ENCODE measurements around the gene ZNF319.

ZNF319 gene

DNA sequence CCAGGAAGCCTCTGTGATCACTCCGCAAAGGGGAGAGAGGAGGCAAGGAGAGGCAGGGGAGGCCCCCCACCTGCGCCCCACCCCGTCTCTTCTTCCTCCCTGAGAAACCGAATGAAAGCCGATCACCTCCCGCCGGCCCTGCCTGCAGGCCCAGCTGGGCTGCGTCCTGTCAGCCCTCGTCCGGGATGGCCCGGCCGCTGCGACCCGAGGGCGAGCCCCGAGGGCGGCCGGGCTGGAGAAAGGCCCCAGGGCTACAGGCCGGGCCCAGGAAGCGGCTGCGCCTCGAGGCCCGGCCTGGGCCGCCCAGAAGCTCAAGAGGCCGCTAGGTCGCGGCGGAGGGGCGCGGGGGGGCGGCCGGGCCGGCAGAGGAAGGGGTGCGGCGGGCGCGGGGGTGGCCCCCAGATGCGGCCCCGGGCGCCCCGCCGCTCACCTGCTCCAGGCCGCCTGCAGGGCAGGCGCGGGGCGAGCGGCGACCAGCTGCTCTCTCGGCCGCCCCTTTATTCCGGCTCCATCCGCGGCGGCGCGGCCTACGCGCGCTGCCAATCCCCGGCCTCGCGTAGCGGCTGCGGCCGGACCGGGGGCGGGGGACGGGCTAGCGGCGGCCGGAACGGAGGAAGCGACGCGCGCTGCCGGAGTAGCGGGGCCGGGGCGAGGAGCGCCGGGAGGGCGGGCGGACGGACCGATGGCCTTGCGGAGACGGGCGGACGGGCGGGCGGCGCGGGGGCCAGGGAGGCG lies at the start of gene ZNF319:
Gene ZNF319, minus strand, starts transcription at position 702 of the 735 bp plus-strand sequence. CDS start 2,407 bp downstream, outside the sequence.
- DNase-seq, result no peak

DNA sequence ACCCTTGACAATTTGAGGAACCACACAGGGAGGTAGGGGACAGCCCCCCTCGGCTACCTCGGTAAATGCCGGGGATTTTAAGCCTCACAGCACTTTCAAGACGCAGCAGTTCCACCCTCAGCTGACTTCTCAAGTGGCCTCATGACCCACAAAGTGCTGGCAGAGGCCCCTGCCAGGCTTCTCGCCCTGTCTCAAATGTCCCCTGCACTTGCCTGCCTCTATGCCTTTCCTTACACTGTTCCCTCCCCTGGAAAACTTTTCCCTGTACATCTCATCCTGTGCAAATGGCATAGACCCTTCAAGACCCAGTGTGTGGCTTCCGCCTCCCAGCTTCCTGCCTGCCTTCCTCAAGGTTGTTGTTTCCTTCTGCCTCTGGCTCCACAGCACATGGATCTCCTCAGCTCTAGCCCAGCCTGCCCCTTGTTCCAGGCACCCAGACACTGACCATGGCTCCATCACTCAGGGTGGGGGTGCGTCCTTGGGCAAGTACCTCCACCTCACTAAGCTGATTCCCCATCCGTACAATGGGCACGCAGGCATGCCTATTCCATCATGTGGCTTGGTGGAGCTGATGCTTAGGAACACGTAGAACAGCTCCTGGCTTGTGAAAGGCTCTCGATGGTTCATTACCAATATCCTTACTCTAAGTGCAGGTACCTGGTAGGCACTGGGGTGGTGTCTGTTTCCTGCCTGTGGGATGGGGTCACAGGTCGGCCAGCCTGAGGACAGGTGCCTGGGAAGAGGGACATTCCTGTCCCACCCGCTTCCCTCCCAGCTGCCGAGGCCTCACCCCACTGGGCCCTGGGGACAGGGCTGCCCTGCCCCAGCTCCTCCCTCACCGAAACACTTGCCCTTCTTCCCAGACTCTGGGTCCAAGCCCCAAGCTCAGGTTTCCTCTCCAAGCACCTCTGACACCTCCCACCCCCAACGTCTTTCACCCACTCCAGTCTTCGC lies 49.0 kb upstream of the ZNF319 start:
- no peak for DNase-seq

DNA sequence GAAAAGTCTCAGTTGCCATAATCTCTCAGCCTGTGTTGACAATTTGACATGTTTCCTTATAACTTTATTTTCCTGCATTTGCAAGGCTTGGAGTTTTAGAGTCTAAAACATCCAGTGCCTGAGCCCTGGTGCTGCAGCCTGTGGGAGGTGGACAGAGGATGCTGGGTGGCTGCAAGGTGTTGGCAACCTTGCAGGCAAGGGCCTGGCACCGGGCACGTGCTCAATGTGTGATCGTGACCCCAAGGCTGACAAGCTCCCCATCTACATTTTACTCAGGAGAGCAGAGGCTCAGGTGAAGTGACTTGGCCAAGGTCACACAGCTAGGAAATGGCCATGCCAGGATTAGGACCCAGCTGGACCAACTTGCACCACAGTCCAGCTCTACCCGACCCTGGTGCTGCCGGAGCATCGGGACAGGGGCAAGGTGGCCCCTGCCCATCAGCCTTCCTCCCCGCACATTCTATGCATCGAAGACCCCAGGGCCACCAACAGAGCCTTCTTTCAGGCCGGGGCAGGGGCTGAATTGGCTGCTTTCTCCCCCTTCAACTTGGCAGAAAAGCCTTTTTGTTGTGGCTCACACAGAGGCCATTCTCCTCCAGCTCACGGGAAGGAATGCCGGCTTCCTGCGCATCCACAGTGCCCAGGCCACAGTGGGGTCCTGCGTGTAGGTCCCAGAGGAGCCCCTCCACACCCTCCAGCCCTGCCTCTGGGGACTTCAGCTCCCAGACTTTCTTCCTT lies 48.2 kb upstream of the ZNF319 start:
- DNase-seq, result no peak

DNA sequence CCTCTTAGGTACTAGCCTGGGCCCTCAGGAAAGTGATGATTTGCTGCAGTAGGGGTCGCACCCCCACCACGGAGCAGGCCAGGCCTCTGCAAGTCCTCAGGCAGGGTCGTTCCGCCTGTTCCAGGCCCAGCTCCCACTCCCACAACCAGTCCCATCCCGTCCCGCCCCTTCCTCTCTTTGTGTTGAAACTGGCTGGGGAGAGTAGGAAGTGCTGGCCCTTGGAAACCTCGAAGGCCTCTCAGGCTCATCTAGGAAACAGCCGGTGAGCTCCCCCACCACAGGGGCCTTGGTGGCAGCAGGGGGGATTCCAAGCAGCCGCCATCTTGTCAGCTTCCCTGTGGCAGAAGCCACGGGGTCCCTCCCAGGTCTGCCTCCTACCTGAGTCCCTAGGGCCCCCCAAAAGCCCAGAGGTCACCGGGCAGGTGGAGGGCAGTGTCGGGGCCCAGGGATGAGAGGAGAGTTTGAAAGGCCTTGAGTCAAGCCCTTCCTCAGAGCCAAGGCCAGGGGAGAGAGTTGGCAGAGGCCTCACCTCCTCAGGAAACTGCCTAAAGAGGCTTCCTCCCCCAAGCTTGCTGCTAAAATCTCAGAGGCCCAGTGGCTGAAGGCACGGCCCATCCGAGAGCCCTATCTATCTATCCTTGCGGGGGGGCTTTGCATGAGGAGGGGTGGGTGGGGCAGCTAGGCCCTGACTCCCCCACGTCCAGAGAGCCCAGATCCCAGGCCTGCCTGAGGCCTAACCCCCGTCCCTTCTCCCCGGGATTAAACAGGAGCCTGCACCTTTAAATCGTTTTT lies 47.3 kb upstream of the ZNF319 start:
- DNase-seq, result no peak

GRCh38 chr16:58046936-58047335 lies 46.5 kb upstream of the ZNF319 start:
- no peak for DNase-seq

- no peak for DNase-seq
Measured at GRCh38 chr16:58046054-58046881, 45.8 kb upstream of the ZNF319 start.

- no peak for DNase-seq
Measured at GRCh38 chr16:58045096-58045495, 44.6 kb upstream of the ZNF319 start.

GRCh38 chr16:58044266-58045019 lies 44.0 kb upstream of the ZNF319 start:
- no peak for DNase-seq

DNA sequence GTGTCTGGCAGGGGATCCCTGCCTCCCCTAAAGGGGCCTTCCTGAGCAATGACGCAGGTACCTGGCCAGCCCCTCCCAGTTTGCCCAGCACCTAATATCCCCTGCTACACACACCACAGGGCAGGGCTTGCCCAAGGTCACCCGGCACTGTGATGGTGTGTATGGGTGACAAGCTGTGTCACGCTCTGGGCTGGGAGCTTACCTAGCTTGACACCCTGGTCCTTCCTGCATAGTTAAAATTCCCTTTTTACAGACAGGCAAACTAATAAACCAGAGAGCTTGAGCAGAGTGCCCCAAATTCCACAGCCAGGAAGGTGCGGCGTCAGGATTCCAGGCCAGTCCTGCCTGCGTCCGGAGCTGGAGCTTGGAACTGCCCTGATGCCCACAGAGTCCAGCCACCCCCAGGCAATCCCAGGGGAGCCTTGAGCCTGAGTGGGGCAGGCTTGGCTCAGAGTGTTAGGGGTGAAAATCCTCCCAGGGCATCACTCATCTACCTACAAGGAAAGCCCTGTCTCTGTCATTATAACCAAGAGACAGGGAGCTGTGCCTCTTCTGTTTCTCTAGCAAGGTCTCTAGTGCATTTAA lies 43.2 kb upstream of the ZNF319 start:
- no peak for DNase-seq

- DNase-seq, result no peak
Measured at GRCh38 chr16:58042886-58043515, 42.5 kb upstream of the ZNF319 start.

- DNase-seq, result no peak
Measured at GRCh38 chr16:58042001-58042885, 41.8 kb upstream of the ZNF319 start.

- no peak for DNase-seq
Measured at GRCh38 chr16:58041628-58041955, 41.1 kb upstream of the ZNF319 start.

GRCh38 chr16:58040945-58041627 lies 40.6 kb upstream of the ZNF319 start:
- DNase-seq, result no peak

GRCh38 chr16:58040496-58040846 lies 40.0 kb upstream of the ZNF319 start:
- no peak for DNase-seq

GRCh38 chr16:58039829-58040495 lies 39.5 kb upstream of the ZNF319 start:
- DNase-seq, result no peak

DNA sequence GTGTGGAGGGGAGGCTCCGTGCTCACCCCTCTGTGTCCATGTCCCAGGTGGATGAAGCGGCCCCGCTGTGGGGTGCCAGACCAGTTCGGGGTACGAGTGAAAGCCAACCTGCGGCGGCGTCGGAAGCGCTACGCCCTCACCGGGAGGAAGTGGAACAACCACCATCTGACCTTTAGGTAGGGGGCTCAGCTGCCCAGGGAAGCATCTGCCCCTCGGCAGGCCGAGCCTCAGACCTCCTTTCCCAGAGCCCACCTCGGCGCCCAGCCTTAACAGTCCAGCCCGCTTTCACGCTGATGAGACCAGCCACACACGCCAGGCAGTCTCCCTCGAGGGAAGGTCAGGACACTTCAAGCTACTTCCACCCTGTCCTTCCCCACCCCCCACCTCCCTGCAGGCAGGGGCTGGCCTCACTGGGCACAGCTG lies 37.8 kb upstream of the ZNF319 start:
- no peak for DNase-seq

GRCh38 chr16:58037365-58038057 lies 37.0 kb upstream of the ZNF319 start:
- DNase-seq, result no peak

Measured in eye (tissue), 1 donor.